H1 (cell line): ENCODE data around the gene LIMS1. TPM values are rescaled to one million over a fixed set of nuclear protein-coding genes. Genes with fewer than 3 reads are reported as not detected.

Source experiments
- CEBPB ChIP-seq: IDR thresholded peaks from 2 replicates; pipeline ENCODE4 v1.6.1; 2012; ENCODE audit warnings: low read depth, low read length
- GABPA ChIP-seq: IDR thresholded peaks from 2 replicates; pipeline ENCODE4 v1.6.1; 2011; ENCODE audit warnings: mild to moderate bottlenecking, low read length, moderate library complexity, borderline replicate concordance; ENCODE audit not compliant: insufficient read depth
- HDAC2 ChIP-seq, 2 experiments: fragments of 300-600 bp in 1 of 2; sonication (generic) in 1 of 2; IDR thresholded peaks; 2 replicates each; pipeline ENCODE4 v1.6.1; 2011 to 2012; ENCODE audit warnings: low read depth in 2 of 2, low read length in 2 of 2, mild to moderate bottlenecking in 2 of 2, moderate library complexity in 2 of 2, borderline replicate concordance in 1 of 2, inconsistent platforms in 1 of 2
- HDAC6 ChIP-seq: IDR thresholded peaks from one replicate; pipeline ENCODE4 v1.7.1; 2012; ENCODE audit warnings: low read depth, mild to moderate bottlenecking, inconsistent platforms, low read length, moderate library complexity
- JUN ChIP-seq: IDR thresholded peaks from 2 replicates; pipeline ENCODE4 v1.6.1; 2011; ENCODE audit warnings: low read depth, mild to moderate bottlenecking, improper control_type of control experiment, low read length
- MAFK ChIP-seq: IDR thresholded peaks from 2 replicates; pipeline ENCODE4 v1.6.1; 2012; ENCODE audit warnings: low read depth, mild to moderate bottlenecking, improper control_type of control experiment, low read length
- POLR2A ChIP-seq, 2 experiments: IDR thresholded peaks; 1 replicate in 1 of 2; 2 replicates in 1 of 2; pipeline ENCODE4 v1.6.1; 2011; ENCODE audit warnings: low read depth in 2 of 2, low read length in 2 of 2, mild to moderate bottlenecking in 2 of 2; ENCODE audit errors: control extremely low read depth in 1 of 2
- RFX5 ChIP-seq: IDR thresholded peaks from 2 replicates; pipeline ENCODE4 v1.6.1; 2011; ENCODE audit warnings: low read depth, low read length, improper control_type of control experiment, borderline replicate concordance
- TBP ChIP-seq: IDR thresholded peaks from 2 replicates; pipeline ENCODE4 v1.6.1; 2011; ENCODE audit warnings: low read depth, low read length, improper control_type of control experiment
- polyA plus RNA-seq, 7 experiments: library from polyadenylated mRNA; depleted of rRNA in 3 of 7; stranded (reverse) in 5 of 7; unstranded in 2 of 7; fragments of >200 nt in 5 of 7; fragments of 200-250 nt in 2 of 7; gene quantifications; 1 replicate in 5 of 7; 2 replicates in 1 of 7; 4 replicates in 1 of 7; pipeline versions ENCODE4 v1.2.1 to v1.2.3, GENCODE V29; 2011 to 2013; ENCODE audit warnings: missing spikeins in 2 of 7, mixed read lengths in 2 of 7
- total RNA-seq: library from RNA; stranded (reverse); fragmentation: NEBNext Ultra II Directional; extraction: Animal tissue kit (Norgen Biotek cat#: 25700); gene quantifications from 2 replicates; pipeline ENCODE4 v1.2.1, GENCODE V29; 2021
- TF ChIP-seq, protein P1 (sequence below): fragments of 300-600 bp; sonication (generic); IDR thresholded peaks from 2 replicates; pipeline ENCODE4 v1.7.1; 2012; ENCODE audit warnings: low read length, moderate library complexity, mild to moderate bottlenecking, inconsistent platforms; ENCODE audit not compliant: insufficient replicate concordance

Gene LIMS1
- total and polyA plus RNA-seq, 2 of the 8 experiments (the other 6 are each of a cell fraction or from before 2014, with no cell fraction given), result 24.1 to 36.7 TPM

DNA sequence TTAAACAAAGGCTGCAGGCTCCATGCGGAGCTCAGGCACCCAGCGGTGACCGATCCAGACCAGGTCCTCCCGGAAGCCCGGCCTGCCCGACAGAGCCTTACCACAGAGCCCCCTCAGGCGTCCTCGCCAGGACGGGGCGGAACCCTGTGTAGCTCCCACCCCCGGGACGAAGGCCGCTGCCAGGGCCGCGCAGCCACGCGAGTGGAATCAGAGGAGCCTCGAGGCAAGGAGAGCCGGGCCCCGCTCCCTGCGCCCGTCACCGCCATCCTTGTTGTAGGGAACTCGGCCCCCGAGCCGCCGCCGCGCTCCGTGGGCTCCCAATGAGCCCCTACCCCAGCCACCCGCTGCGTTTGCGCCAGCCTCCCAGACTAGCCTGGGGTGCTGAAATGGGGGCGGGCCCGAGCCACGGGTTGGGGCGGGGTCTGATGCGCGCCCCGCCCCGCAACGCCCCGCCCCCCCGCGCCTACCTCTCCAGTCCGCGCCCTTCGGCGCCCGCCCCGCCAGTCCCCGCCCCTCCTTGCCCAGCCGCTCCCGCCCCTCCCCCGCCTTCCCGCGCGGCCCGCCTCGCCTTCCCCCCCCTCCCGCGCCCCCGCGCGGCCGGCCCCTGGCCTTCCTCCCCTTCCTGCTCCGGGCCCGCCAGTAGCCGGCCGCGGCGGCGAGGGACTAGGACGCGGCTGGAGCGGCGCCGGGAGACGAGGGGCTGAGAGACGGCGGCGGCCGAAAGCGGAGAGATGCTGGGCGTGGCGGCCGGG is at the start of gene LIMS1 (continued):
- TF ChIP-seq JUN, result no peak
- TF ChIP-seq HDAC6, result no peak
- no peak for TF ChIP-seq CEBPB
- peak; percentile 74; the same call in 1 of the 2 replicates for TF ChIP-seq TBP
- TF ChIP-seq RFX5, result no peak
- 0 out of 4 replicates have a peak, but pooled peaks of 1 of the 2 experiments have one; percentile 53 for TF ChIP-seq HDAC2 (IDR thresholded peaks at IDR 0.05; ENCODE audit: borderline replicate concordance in 1 of 2, low read depth in 2 of 2, low read length in 2 of 2)
- TF ChIP-seq, protein P1, sequence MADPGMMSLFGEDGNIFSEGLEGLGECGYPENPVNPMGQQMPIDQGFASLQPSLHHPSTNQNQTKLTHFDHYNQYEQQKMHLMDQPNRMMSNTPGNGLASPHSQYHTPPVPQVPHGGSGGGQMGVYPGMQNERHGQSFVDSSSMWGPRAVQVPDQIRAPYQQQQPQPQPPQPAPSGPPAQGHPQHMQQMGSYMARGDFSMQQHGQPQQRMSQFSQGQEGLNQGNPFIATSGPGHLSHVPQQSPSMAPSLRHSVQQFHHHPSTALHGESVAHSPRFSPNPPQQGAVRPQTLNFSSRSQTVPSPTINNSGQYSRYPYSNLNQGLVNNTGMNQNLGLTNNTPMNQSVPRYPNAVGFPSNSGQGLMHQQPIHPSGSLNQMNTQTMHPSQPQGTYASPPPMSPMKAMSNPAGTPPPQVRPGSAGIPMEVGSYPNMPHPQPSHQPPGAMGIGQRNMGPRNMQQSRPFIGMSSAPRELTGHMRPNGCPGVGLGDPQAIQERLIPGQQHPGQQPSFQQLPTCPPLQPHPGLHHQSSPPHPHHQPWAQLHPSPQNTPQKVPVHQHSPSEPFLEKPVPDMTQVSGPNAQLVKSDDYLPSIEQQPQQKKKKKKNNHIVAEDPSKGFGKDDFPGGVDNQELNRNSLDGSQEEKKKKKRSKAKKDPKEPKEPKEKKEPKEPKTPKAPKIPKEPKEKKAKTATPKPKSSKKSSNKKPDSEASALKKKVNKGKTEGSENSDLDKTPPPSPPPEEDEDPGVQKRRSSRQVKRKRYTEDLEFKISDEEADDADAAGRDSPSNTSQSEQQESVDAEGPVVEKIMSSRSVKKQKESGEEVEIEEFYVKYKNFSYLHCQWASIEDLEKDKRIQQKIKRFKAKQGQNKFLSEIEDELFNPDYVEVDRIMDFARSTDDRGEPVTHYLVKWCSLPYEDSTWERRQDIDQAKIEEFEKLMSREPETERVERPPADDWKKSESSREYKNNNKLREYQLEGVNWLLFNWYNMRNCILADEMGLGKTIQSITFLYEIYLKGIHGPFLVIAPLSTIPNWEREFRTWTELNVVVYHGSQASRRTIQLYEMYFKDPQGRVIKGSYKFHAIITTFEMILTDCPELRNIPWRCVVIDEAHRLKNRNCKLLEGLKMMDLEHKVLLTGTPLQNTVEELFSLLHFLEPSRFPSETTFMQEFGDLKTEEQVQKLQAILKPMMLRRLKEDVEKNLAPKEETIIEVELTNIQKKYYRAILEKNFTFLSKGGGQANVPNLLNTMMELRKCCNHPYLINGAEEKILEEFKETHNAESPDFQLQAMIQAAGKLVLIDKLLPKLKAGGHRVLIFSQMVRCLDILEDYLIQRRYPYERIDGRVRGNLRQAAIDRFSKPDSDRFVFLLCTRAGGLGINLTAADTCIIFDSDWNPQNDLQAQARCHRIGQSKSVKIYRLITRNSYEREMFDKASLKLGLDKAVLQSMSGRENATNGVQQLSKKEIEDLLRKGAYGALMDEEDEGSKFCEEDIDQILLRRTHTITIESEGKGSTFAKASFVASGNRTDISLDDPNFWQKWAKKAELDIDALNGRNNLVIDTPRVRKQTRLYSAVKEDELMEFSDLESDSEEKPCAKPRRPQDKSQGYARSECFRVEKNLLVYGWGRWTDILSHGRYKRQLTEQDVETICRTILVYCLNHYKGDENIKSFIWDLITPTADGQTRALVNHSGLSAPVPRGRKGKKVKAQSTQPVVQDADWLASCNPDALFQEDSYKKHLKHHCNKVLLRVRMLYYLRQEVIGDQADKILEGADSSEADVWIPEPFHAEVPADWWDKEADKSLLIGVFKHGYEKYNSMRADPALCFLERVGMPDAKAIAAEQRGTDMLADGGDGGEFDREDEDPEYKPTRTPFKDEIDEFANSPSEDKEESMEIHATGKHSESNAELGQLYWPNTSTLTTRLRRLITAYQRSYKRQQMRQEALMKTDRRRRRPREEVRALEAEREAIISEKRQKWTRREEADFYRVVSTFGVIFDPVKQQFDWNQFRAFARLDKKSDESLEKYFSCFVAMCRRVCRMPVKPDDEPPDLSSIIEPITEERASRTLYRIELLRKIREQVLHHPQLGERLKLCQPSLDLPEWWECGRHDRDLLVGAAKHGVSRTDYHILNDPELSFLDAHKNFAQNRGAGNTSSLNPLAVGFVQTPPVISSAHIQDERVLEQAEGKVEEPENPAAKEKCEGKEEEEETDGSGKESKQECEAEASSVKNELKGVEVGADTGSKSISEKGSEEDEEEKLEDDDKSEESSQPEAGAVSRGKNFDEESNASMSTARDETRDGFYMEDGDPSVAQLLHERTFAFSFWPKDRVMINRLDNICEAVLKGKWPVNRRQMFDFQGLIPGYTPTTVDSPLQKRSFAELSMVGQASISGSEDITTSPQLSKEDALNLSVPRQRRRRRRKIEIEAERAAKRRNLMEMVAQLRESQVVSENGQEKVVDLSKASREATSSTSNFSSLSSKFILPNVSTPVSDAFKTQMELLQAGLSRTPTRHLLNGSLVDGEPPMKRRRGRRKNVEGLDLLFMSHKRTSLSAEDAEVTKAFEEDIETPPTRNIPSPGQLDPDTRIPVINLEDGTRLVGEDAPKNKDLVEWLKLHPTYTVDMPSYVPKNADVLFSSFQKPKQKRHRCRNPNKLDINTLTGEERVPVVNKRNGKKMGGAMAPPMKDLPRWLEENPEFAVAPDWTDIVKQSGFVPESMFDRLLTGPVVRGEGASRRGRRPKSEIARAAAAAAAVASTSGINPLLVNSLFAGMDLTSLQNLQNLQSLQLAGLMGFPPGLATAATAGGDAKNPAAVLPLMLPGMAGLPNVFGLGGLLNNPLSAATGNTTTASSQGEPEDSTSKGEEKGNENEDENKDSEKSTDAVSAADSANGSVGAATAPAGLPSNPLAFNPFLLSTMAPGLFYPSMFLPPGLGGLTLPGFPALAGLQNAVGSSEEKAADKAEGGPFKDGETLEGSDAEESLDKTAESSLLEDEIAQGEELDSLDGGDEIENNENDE, result no peak
- TF ChIP-seq POLR2A (IDR thresholded peaks at IDR 0.05; ENCODE audit: control extremely low read depth in 1 of 2, low read depth in 2 of 2, low read length in 2 of 2), result peak; percentile 83 to 86
- TF ChIP-seq MAFK, result no peak
- no peak for TF ChIP-seq GABPA
